ENCODE data around the gene B4GALNT1.
A peak's percentile ranks its signal among the peaks of the same experiment; 100 is the strongest.
"Not testable (repeated sequence)": the region's sequence is repeated elsewhere in the genome, so short reads cannot be mapped to it uniquely, and the experiment has no call there.

Gene B4GALNT1

GRCh38 chr12:57603815-57604453 is 29.1 kb downstream of the B4GALNT1 start:
- peaks cover 6% of the 10 kb centered on the region; the same call in 1 of the 2 replicates for H3K36me3 ChIP-seq (ENCODE audit: insufficient read depth, low read length)

GRCh38 chr12:57603324-57603723 is 29.7 kb downstream of the B4GALNT1 start:
- peak overlapping the region; percentile 76; the same call in 1 of the 2 replicates for H3K9ac ChIP-seq (ENCODE audit: low read depth, low read length)
- H3K36me3 ChIP-seq (ENCODE audit: insufficient read depth, low read length): peaks cover 6% of the 10 kb centered on the region; the same call in 1 of the 2 replicates
- H3K4me1 ChIP-seq (ENCODE audit: insufficient read depth, low read length): 0 out of 2 replicates have a peak, but pooled peaks cover 4% of the 10 kb centered on the region
- H3K9me3 ChIP-seq (ENCODE audit: control insufficient read depth, insufficient read depth, low read length): no peaks in the 10 kb centered on the region

More at GRCh38 chr12:57603815-57604453, 29.1 kb downstream of the B4GALNT1 start:
- Histone ChIP-seq H3K9ac (ENCODE audit: low read depth, low read length) (peak overlapping the region; percentile 76), H3K4me1 (ENCODE audit: insufficient read depth, low read length) (0 out of 2 replicates have a peak, but pooled peaks cover 7% of the 10 kb centered on the region), H3K9me3 (ENCODE audit: control insufficient read depth, insufficient read depth, low read length) (no peaks in the 10 kb centered on the region)

GRCh38 chr12:57602544-57602943 is 30.5 kb downstream of the B4GALNT1 start:
- H3K36me3 ChIP-seq (ENCODE audit: insufficient read depth, low read length): peaks cover 6% of the 10 kb centered on the region; the same call in 1 of the 2 replicates
- H3K9ac ChIP-seq (ENCODE audit: low read depth, low read length): no peak overlapping the region

GRCh38 chr12:57600395-57600794 is 32.6 kb downstream of the B4GALNT1 start:
- H3K9me3 ChIP-seq (ENCODE audit: control insufficient read depth, insufficient read depth, low read length): no peaks in the 10 kb centered on the region
- peaks cover 6% of the 10 kb centered on the region; the same call in 1 of the 2 replicates for H3K36me3 ChIP-seq (ENCODE audit: insufficient read depth, low read length)
- no peak overlapping the region for H3K9ac ChIP-seq (ENCODE audit: low read depth, low read length)
- 0 out of 2 replicates have a peak, but pooled peaks cover 4% of the 10 kb centered on the region for H3K4me1 ChIP-seq (ENCODE audit: insufficient read depth, low read length)

More at GRCh38 chr12:57602544-57602943, 30.5 kb downstream of the B4GALNT1 start:
- Histone ChIP-seq H3K9me3 (ENCODE audit: control insufficient read depth, insufficient read depth, low read length) (no peaks in the 10 kb centered on the region), H3K4me1 (ENCODE audit: insufficient read depth, low read length) (0 out of 2 replicates have a peak, but pooled peaks cover 4% of the 10 kb centered on the region)

DNA sequence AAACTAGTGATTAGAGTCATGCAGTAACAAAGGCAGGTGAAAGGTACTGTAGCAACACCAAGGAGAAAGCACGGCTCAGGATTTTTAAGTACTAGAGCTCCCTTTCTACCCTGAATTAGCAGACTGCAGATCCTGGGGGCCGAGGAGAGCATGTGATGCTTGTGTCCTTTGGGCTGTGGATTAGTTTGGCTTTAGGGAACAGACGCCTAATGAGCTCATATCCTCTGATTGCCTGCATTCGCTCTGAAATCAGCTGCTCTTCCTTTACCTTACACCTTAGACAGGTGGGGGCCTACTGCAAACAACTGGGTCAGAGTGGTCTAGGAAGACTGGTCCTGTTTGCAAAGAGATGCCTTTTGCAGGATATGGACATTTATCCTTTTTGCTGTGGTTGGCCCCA is 39.8 kb downstream of the B4GALNT1 start:
- Histone ChIP-seq H3K4me1 (ENCODE audit: insufficient read depth, low read length) (0 out of 2 replicates have a peak, but pooled peaks cover 3% of the 10 kb centered on the region), H3K9ac (ENCODE audit: low read depth, low read length) (no peak overlapping the region), H3K36me3 (ENCODE audit: insufficient read depth, low read length) (peaks cover 4% of the 10 kb centered on the region; the same call in 1 of the 2 replicates), H3K9me3 (ENCODE audit: control insufficient read depth, insufficient read depth, low read length) (no peaks in the 10 kb centered on the region)

DNA sequence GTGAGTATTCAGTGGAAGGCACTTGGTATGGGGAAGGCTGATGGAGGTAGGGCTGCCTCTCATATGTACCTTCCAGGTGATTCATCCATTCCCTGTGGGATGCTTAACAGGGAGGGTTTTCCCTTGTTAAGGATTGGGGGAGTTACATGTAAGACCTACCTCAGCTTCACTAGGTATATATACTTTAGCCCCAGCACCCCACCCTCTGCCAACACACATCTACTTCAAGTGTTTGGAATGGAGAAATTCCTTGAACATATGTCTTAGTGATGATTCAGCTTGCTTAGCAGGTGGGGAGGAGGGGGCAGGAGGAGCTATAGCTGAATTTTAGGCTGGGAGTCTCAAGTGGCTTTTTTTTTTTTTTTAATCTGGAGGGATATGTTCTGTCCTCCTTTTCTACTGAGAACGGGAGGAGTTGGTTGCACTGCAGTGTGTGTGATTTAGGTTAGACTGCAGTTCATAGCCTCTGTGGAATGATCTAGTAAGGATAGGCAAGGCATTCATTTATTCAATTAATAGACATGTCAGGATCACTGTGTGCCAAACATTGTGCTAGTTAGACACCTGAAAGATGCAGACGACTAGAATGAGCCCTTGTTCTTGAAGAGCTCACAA is 40.3 kb downstream of the B4GALNT1 start:
- Histone ChIP-seq H3K9me3 (ENCODE audit: control insufficient read depth, insufficient read depth, low read length) (no peaks in the 10 kb centered on the region), H3K4me1 (ENCODE audit: insufficient read depth, low read length) (0 out of 2 replicates have a peak, but pooled peaks cover 3% of the 10 kb centered on the region), H3K36me3 (ENCODE audit: insufficient read depth, low read length) (peaks cover 4% of the 10 kb centered on the region; the same call in 1 of the 2 replicates), H3K9ac (ENCODE audit: low read depth, low read length) (no peak overlapping the region)

- peaks cover 4% of the 10 kb centered on the region; the same call in 1 of the 2 replicates for H3K36me3 ChIP-seq (ENCODE audit: insufficient read depth, low read length)
- H3K9me3 ChIP-seq (ENCODE audit: control insufficient read depth, insufficient read depth, low read length): no peaks in the 10 kb centered on the region
- peak overlapping the region; percentile 71 for H3K9ac ChIP-seq (ENCODE audit: low read depth, low read length)
- H3K4me1 ChIP-seq (ENCODE audit: insufficient read depth, low read length): 0 out of 2 replicates have a peak, but pooled peaks cover 3% of the 10 kb centered on the region
Observed at GRCh38 chr12:57591782-57592325, 41.1 kb downstream of the B4GALNT1 start.

GRCh38 chr12:57590864-57591781 is 41.9 kb downstream of the B4GALNT1 start, which contains the start of gene PIP4K2C:
Gene PIP4K2C (plus strand): TSS chr12:57591192. CDS start chr12:57591290, 98 bp downstream.
- 0 out of 2 replicates have a peak, but pooled peaks cover 3% of the 10 kb centered on the region for H3K4me1 ChIP-seq (ENCODE audit: insufficient read depth, low read length)
- no peaks in the 10 kb centered on the region for H3K9me3 ChIP-seq (ENCODE audit: control insufficient read depth, insufficient read depth, low read length)
- peak within 1 kb of the TSS; percentile 71 for H3K9ac ChIP-seq (ENCODE audit: low read depth, low read length)
- H3K36me3 ChIP-seq (ENCODE audit: insufficient read depth, low read length): peaks cover 4% of the 10 kb centered on the region; the same call in 1 of the 2 replicates

DNA sequence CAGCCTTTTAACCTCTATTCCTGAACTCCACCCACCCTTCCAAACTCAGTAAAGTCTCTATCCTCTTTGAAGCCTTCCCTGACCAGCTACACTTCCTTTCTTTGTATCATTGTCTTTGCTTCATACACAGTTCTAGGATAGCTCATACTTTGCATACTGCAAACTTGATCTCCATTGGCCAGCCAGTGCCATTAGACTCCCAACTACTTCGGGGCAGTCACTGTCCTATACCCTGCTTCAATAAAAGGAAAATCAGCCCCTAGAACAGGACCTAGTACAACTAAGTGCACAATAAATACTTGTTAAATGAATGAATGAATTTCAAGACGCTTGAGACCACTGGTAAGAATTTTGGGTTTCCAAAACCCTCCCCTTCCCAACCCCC is 42.5 kb downstream of the B4GALNT1 start:
- 0 out of 2 replicates have a peak, but pooled peaks cover 3% of the 10 kb centered on the region for H3K4me1 ChIP-seq (ENCODE audit: insufficient read depth, low read length)
- H3K36me3 ChIP-seq (ENCODE audit: insufficient read depth, low read length): peaks cover 4% of the 10 kb centered on the region; the same call in 1 of the 2 replicates
- peak overlapping the region; percentile 71 for H3K9ac ChIP-seq (ENCODE audit: low read depth, low read length)

DNA sequence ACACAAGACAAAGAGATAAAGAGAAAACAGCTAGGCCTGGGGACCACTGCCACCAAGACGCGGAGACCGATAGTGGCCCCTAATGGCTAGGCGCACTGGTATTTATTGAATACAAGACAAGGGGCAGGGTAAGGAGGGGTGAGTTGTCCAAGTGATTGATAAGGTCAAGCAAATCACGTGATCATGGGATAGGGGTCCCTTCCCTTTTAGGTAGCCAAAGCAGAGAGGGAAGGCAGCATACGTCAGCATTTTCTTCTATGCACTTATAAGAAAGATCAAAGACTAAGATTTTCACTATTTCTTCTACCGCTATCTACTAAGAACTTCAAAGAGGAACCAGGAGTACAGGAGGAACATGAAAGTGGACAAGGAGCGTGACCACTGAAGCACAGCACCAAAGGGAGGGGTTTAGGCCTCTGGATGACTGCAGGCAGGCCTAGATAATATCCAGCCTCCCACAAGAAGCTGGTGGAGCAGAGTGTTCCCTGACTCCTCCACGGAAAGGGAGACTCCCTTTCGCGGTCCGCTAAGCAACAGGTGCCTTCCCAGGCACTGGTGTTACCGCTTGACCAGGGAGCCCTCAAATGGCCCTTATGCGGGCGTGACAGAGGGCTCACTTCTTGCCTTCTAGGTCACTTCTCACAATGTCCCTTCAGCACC is 43.9 kb downstream of the B4GALNT1 start:
- not testable (repeated sequence) for H3K9ac ChIP-seq (ENCODE audit: low read depth, low read length); H3K4me1 ChIP-seq (ENCODE audit: insufficient read depth, low read length); H3K9me3 ChIP-seq (ENCODE audit: control insufficient read depth, insufficient read depth, low read length); H3K36me3 ChIP-seq (ENCODE audit: insufficient read depth, low read length)

More for the DNA sequence above, 42.5 kb downstream of the B4GALNT1 start:
- no peaks in the 10 kb centered on the region for H3K9me3 ChIP-seq (ENCODE audit: control insufficient read depth, insufficient read depth, low read length)

GRCh38 chr12:57586832-57587429 is 46.1 kb downstream of the B4GALNT1 start:
- H3K9me3 ChIP-seq (ENCODE audit: control insufficient read depth, insufficient read depth, low read length): no peaks in the 10 kb centered on the region
- H3K9ac ChIP-seq (ENCODE audit: low read depth, low read length): no peak overlapping the region

DNA sequence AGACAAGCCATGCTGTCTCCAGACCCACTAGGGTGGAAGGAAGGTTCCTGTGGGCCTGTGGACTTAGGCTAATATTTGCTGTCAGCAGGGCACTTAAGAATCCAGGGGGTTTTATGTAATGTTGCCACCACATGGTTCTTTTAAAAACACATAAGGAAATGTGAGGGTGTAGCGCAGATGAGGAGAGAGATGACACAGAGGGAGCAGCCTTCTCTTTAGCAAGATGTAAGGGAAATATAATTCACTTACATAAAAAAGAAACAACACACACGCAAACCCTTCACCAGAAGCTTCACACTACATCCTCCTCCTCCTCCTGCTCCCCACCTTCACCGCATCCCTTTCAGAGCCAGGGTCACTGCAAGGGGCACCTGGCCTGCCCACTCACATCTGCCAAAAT is 46.9 kb downstream of the B4GALNT1 start:
- Histone ChIP-seq H3K9me3 (ENCODE audit: control insufficient read depth, insufficient read depth, low read length) (no peaks in the 10 kb centered on the region), H3K36me3 (ENCODE audit: insufficient read depth, low read length) (no peaks in the 10 kb centered on the region; the same call in 1 of the 2 replicates), H3K4me1 (ENCODE audit: insufficient read depth, low read length) (no peaks in the 10 kb centered on the region), H3K9ac (ENCODE audit: low read depth, low read length) (no peak overlapping the region)

More at GRCh38 chr12:57586832-57587429, 46.1 kb downstream of the B4GALNT1 start:
- Histone ChIP-seq H3K4me1 (ENCODE audit: insufficient read depth, low read length) (no peaks in the 10 kb centered on the region), H3K36me3 (ENCODE audit: insufficient read depth, low read length) (no peaks in the 10 kb centered on the region)

- Histone ChIP-seq H3K36me3 (ENCODE audit: insufficient read depth, low read length) (no peaks in the 10 kb centered on the region; the same call in 1 of the 2 replicates), H3K9ac (ENCODE audit: low read depth, low read length) (no peak overlapping the region), H3K9me3 (ENCODE audit: control insufficient read depth, insufficient read depth, low read length) (no peaks in the 10 kb centered on the region), H3K4me1 (ENCODE audit: insufficient read depth, low read length) (no peaks in the 10 kb centered on the region)
Observed at GRCh38 chr12:57585156-57585555, 47.8 kb downstream of the B4GALNT1 start.

Data from ES-I3 (cell line).